Islet of Langerhans (tissue), 1 donor: Measurements from ENCODE around the gene AFG3L2.

ENCODE experiments used
- FAIRE-seq: peaks from one replicate; lab custom pipeline; 2011; peaks lifted over from hg19 to GRCh38; lab: Jason Lieb, UNC

The AFG3L2 gene

DNA sequence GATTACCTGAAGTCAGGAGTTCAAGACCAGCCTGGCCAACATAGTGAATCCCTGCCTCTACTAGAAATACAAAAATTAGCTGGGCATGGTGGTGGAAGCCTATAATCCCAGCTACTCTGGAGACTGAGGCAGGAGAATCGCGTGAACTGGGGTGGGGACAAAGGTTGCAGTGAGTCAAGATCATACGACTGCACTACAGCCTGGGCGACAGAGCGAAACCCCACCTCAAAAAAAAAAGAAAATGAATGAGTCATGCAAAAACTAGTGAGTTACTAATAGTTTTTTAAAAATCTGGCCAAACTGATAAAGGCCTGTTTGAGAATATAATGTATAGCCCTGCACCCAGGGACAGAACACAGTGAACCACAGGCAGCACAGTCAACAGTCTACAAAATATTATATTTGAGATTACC is 17.5 kb downstream of the AFG3L2 start:
- no peak for FAIRE-seq

DNA sequence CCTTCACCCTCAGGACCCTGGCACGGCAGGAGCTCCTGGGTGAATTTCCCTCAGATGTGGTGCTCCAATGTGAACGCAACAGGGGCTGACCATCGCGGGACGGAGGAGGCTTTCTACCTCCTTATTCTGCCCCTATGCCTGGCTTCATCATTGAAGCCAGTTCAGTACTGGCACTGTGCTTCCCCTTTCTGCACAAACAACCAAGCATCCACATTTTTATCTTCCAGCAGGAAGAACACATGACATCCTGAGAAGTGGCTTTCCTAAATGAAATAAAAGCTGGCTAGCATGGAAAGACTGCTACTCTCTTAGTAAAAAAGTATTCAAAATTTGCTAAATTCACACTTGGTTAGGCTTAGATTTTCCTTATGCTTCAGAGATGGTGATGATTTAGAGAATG is 24.8 kb downstream of the AFG3L2 start:
- FAIRE-seq: no peak

DNA sequence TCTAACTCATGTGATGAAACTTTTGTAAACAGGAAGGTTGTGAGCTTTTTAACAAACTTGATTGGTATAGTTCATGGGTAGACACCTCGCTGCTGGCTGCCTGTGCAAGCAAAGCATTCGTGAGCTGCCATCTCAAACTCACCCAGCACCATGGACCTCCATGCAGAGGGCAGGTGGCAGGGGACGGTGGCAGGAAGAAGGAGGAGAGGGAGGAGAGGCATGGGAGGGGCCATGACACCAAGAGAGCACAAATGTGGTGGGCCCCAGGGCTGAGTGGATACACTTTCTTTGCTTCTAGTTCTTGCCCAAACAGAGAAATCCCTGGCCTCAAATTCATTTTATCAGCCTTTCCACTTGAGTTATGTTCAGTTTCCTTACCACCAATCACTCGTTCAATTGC is 29.1 kb downstream of the AFG3L2 start:
- no peak for FAIRE-seq

DNA sequence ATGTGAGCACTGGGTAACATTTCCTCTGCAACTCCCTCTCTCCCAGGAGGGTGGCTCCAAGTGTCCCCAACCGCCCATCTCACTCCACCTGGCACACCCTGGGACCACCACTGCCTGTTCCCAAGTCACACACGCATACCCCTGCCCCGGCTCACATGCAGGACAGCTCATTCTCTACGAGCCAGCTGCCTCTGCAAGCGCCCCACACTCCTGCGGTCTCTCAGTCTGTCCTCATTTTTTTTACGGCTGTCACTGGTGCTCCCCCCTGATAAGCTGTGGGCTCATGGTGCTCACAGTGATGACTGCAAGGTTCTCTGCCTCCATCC is 30.8 kb downstream of the AFG3L2 start:
- FAIRE-seq: no peak

DNA sequence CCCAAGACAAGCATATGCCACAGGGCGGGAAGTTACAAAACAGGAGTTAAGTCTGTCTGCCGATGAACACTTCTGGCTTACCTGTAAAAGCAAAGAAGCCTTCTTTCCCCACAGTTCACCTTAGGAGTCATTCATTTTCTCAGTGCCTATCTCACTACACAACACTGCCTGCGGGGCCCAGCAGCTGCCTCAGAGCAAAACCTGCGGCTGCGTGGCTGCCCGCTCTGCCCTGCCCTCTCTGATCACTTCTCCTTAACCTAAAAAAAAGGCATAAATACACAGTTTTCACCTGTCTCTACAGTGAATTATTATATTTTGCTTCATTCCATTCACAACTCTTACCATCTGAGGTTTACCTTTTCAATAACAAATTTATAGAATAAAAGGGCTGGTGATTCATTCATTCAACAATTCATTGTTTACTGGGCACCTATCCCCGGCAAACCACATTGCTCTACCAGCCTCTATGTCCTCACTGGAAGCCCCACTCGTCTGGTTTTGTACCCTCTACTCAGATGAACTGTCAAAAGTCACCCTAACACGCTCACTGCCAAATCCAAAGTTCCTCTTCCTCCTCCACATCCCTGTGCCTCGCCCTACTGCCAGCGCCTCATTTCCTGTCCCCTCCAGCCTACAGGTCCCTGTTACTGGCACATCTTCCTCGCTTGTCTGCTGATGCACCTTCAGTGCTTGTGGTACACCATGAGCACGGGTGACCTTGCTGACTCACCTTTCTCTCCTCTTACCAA is 31.4 kb downstream of the AFG3L2 start:
- FAIRE-seq: no peak

DNA sequence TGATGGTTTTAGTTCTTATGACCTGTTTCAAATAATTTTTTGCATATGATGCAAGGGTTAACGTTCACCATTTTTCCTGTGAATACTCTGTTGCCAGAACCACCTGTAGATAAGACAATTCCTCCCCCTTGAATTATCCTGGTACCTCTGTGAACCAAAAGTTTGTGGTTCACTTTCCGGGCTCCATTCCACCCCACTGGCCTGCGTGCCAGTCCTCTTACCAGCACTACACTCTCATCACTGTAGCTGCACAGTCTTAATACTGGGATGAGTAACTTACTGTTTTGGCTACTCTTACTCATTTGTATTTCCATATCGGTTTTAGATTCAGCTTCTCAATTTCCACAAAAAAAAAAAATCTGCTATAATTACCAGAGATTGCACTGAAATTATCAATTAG is 34.4 kb downstream of the AFG3L2 start:
- no peak for FAIRE-seq

DNA sequence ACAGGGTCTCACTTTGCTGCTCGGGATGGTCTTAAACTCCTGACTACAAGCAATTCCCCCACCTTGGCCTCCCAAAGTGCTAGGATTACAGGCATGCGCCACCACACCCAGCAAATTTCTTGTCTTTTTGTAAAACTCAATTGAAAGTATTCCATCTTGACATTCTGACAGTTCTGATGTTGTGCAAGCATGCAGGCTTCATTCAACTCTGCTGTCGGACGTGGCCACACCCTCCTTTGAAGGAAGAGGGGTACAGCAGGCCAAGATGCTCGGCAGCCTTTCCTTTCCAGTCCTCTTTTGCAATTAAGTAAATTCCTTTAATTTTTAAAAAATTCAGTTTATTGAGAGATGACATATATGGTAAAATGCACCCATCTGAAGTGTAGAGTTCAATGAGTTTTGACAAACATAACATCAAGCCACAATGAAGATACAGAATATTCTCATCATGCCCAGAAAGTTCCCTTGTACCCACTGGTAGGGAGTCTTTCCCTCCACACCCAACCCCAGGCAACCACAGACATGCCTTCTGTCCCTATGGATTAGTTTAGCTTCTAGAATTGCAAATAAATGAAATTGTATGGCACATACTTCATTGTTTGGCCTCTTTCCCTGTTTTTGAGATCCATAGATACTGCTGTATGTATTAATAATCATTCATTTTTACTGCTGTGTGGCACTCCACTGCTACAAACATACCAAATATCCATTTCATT is 35.9 kb downstream of the AFG3L2 start:
- FAIRE-seq: no peak

DNA sequence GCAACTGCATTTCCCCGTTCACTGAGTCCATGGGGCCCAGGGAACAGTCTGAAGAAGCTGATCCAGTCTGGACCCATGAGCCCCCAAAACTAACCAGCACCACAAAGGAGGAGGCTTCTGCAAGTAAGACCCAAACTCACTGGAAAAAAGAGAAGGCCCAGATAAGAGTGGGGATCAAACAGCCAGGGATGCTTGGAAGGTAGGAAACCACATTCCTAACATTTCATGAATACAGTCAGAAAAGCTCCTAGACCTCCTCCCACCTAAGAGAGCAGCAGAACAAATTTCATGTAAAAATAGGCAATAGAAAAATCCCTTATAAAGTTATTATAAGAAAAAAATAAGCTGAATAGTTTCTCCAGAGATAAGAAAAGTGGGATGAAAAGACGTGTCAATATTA is 38.6 kb downstream of the AFG3L2 start:
- no peak for FAIRE-seq

DNA sequence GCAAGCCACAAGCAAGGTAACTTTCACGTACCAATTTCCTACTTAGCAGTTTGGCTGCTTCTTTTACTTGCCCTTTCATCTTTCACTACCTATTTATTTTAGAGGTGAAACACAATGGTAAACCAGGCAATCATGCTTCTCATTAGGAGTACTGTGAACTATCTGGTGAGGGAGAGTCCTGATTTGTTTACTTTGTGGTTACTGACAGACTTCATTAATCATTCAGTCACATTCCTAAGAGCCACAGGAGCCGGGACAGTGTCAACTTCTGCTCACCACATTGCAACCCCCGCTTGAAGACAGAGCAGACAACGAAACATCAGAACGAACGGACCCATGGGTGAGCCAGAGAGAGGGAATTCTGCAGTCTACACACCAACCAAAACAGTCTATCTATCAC is 40.1 kb downstream of the AFG3L2 start:
- no peak for FAIRE-seq

DNA sequence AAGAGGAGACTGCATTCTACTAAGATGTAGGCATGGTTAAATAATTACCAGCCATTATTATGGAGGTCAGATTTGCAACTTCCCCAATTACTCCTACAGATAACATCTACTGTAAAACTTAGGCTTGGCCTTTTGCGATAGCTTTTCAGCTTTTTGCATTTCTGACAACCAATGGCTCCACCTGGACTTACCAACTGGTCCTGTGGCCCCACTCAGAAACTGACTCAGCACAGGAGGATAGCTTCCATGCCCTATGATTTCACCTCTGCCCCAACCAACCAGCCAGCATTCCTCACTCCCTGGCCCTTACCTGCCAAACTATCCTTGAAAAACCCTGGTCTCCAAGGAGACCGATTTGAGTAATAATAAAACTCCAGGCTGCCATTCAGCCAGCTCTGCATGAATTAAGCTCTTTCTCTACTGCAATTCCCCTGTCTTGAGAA is 40.8 kb downstream of the AFG3L2 start:
- FAIRE-seq: no peak

DNA sequence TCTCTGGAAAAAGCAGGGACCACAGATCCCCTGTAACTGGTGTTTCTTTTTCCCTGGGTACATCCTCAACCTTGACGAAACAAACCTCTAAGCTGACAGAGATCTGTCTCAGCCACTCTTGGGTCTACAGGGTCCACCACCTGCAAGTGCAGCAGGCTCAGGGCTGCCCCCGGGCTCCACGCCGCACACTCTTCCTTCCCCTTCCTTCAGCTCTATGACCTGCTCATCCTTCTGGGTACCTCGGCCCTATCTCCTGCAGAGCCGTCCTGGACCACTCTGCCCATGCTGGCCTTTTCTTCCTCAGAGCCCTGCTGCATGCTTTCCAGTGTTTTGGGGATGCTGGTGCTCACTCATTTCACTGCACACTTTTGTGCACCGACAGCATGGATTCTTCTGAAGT is 41.5 kb downstream of the AFG3L2 start:
- FAIRE-seq: no peak

DNA sequence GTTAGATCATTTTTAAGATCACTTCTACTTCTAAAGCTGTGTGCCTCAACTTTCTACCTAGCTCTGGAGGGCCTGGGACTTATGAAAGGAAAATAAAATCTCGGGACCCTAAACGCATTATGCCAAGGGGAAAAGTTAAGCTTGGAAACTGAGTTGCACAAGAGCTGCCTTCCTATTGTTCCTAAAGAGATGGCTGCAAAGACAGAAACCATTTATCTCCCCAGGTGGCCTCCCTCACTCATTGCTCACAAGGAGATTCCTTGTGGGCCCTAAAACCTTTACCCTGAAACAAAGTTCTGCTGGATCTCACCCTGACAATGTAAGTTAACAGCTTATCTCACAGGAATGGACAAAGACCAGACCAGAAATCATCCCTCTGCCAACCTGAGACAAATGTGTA is 42.2 kb downstream of the AFG3L2 start:
- no peak for FAIRE-seq

DNA sequence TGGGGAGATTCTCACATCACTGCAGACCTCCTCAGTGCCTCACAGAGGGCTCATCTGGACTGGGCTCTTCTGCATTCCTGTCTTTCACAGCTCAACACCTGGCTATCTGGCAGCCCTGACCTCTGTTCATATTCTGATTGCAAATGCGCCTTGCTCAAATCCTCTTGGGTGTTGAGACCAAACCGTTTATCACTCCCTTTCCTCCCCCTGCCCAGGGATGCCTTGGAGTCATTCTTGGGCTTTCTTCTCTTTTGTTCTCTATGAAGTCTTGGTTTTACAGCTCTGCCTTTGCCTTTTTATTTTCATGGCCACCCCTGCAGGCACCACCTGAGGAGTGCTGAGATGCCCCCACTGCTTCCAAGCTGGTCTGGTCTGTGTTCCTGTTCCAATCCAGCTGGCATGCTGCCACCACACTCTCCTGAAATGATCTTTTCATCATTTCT is 42.6 kb downstream of the AFG3L2 start:
- FAIRE-seq: no peak

DNA sequence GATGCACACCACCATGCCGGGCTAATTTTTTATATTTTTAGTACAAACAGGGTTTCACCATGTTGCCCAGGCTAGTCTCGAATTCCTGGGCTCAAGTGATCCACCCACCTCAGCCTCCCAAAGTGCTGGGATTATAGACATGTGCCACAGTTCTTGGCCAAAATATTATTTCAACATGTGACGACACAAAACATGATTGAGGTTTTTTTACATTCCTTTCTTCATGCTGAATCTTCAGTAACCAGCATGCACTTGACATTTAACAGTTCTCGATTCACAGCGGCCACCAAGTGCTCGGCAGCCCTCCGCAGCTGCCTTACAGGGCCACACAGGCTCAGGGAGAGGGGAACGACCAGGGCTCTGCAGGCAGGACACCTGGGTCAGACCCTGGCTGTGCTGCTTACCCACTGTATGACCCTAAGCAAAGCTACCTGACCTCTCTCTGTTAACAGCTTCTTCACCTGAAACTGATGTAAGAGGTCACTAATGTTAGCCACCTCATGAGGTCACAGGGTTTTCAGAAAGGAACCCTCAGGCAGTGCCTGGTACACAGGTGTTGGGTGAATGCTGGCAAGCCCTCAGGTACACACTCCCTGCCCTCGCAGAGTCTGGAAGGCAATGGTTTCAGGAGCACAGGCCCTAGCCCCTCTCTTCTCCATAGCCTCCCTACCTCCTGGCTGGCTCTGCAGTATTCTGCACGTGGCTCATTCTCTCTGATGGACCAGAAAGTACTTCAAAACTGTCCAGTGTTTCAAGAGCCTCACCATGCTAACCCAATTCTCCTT is 43.3 kb downstream of the AFG3L2 start:
- no peak for FAIRE-seq

DNA sequence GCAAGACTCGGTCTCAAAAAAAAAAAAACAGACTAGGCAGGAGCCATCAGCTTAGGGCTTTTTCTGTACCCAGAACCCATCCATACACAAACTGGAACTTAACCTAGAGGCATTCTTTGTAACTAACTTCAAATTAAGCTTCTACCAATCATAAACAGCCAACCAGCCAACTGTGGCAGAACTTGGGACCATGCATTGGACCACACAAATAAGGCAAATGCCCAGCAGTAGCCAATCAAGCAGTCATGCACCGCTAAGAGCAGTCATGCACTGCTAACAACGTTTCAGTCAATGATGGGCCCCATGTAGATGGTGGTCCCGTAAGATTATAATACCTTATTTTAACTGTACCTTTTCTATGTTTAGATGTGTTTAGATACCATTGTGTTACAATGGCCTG is 46.3 kb downstream of the AFG3L2 start:
- FAIRE-seq: no peak

DNA sequence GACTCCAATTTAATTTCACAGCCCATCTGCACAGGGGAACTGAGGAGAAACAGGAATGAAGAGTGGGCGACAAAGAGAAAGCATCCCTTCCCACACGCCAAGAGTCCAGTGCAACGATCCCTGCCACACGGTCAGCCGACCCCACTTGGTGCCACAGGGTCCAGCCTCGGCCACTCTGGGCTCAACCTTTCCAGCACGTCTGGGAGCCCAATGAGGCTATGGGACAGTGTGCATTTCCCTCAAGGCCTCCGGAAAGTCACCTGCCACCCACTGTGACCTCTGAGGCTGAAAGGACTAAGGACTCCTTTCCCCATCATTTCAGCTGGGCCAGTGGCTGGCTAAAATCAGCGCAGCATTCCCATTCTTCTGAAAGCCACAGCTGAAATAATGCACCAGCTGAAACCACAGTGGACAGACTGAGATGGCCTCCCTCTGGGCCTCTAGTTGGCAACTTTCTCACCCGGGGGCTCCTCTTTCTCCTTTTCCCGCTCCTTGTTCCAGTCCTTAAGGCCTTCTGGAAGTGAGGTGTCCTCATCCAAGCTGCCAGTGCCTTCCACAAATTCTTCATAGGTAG is 47.8 kb downstream of the AFG3L2 start:
- FAIRE-seq: no peak

DNA sequence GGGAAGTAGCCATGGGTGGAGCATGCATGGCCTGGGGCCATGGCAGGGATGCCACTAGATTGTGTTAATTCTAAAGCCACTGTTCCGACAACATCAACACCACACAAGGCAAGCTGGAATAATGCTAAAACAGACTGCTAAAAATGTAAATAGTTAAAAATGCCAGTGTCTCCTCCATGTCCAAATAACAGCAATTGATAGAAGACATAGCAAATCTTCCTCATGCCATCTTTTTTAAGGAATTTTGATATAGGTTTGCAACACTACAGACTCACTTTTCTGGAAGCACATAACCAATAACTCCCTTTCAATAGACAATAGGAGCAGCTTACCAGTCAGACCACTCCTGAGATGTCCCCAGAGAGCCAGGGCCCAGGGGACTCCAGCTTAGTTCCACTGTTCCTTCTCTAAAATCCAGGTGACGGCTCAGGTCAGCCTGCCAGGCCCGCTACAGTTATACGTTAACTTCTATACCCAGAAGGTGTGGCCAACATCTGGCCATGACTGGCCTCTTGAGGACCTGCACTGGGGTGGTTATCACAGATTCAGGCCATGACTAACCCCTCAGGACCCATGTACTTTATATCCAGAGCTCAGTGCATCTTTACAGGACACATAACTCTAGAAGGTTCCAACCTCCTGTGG is 48.7 kb downstream of the AFG3L2 start:
- no peak for FAIRE-seq

DNA sequence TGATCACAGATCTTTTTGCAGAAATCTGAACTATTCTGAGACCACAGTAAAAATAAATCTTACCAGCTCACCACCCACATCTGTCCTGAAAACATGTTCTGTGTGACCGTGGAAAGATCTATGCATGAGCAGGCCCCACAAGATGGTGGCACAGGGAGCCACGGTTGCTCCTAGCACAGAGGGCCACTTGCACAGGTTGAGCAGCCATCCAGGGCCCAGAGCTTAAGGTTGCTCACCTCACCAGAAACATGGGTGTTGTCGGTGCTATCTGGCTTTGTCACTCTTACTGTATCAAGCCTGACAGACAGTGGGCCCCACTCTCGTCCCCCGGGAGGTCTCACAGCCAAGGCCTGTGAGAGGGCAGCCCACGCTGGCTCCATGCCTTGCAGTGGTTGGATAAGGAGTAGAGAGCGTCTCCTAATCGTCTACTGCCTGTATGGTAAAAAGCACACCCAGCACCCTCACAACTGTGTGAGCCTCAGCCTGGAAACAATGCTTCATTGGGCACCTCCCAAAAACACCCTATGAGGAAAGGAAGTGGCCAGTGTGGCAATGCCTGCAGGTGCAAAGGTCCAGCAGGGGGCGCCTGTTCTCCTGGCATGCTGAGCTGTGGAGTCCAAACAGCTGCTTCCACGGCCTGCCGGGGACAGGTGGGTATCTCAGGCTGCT is 49.4 kb downstream of the AFG3L2 start:
- no peak for FAIRE-seq

DNA sequence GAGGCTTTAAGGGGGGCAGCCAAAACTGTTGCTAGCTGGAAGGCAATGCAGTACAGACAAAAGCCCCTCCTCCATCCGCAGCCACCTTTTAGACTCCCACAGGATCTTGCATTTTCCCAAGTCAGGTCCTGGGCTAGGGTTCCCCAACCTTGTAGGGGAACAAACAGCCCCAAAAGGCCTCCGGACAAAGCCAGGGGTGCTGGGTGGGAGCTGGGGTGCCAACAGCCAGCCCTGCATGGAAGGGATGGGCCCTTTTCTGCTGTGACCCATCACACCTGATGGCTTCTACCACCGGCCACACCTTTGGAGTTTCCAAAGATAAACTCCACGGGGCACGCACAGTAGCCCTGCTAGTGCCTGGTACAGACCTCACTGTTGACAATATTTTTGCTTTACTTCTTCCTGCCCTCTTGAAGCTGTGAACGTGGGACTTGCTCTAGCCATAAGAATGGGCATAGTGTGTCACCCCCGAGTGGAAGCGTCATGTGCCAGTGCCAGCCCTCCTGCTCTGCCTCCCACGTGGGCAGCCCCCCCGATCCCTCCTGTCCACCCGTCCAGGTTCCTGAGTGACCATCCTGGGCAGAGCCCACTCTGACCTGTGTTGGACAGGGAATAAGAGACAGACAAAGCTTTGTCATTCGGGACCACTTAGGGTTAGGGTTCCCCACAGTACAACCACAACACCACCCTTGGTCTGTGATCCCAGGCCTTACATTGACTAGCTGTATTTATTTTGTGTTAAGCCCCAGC is 50.1 kb downstream of the AFG3L2 start:
- FAIRE-seq: no peak

DNA sequence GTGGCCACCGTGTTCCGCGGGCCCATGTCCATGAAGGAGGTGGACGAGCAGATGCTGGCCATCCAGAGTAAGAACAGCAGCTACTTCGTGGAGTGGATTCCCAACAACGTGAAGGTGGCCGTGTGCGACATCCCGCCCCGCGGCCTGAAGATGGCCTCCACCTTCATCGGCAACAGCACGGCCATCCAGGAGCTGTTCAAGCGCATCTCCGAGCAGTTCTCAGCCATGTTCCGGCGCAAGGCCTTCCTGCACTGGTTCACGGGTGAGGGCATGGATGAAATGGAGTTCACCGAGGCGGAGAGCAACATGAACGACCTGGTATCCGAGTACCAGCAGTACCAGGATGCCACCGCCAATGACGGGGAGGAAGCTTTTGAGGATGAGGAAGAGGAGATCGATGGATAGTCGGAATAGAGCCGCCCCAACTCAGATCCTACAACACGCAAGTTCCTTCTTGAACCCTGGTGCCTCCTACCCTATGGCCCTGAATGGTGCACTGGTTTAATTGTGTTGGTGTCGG is 51.2 kb downstream of the AFG3L2 start:
- no peak for FAIRE-seq
